ENCODE measurements around the gene QRICH1.

QRICH1 gene

GRCh38 chr3:49028673-49029562 is 65.0 kb downstream of the QRICH1 start, which contains the start of gene IMPDH2:
Gene IMPDH2, minus strand, starts transcription at chr3:49029398. Its CDS starts 48 bp downstream, at chr3:49029350.
- DNase-seq (ENCODE audit: low read depth) = peak; percentile 61
- H3K4me3 ChIP-seq (ENCODE audit: control insufficient read depth, low read depth, low read length) = peak within 1 kb of the TSS; percentile 91
- peak; percentile 7 for TF ChIP-seq CTCF (IDR thresholded peaks at IDR 0.05; ENCODE audit: control insufficient read depth, insufficient read depth, low read depth, low read length, missing control alignments)

- peak overlapping the region; percentile 91 for H3K4me3 ChIP-seq (ENCODE audit: control insufficient read depth, low read depth, low read length)
- no peak for TF ChIP-seq CTCF (IDR thresholded peaks at IDR 0.05; ENCODE audit: control insufficient read depth, insufficient read depth, low read depth, low read length, missing control alignments)
- no peak for DNase-seq (ENCODE audit: low read depth)
Observed at GRCh38 chr3:49028298-49028672, 65.6 kb downstream of the QRICH1 start.

GRCh38 chr3:49027634-49028033 is 66.2 kb downstream of the QRICH1 start:
- H3K4me3 ChIP-seq (ENCODE audit: control insufficient read depth, low read depth, low read length) = no peak overlapping the region
- no peak for TF ChIP-seq CTCF (IDR thresholded peaks at IDR 0.05; ENCODE audit: control insufficient read depth, insufficient read depth, low read depth, low read length, missing control alignments)
- DNase-seq (ENCODE audit: low read depth) = no peak

GRCh38 chr3:49026536-49026935 is 67.3 kb downstream of the QRICH1 start:
- H3K4me3 ChIP-seq (ENCODE audit: control insufficient read depth, low read depth, low read length) = no peak overlapping the region
- TF ChIP-seq CTCF (IDR thresholded peaks at IDR 0.05; ENCODE audit: control insufficient read depth, insufficient read depth, low read depth, low read length, missing control alignments) = no peak
- DNase-seq (ENCODE audit: low read depth) = no peak

- no peak for DNase-seq (ENCODE audit: low read depth)
- no peak for TF ChIP-seq CTCF (IDR thresholded peaks at IDR 0.05; ENCODE audit: control insufficient read depth, insufficient read depth, low read depth, low read length, missing control alignments)
Observed at GRCh38 chr3:49025793-49026520, 67.9 kb downstream of the QRICH1 start.

GRCh38 chr3:49025005-49025792 is 68.7 kb downstream of the QRICH1 start:
- H3K4me3 ChIP-seq (ENCODE audit: control insufficient read depth, low read depth, low read length) = no peak overlapping the region
- TF ChIP-seq CTCF (IDR thresholded peaks at IDR 0.05; ENCODE audit: control insufficient read depth, insufficient read depth, low read depth, low read length, missing control alignments) = no peak
- DNase-seq (ENCODE audit: low read depth) = no peak

More at GRCh38 chr3:49025793-49026520, 67.9 kb downstream of the QRICH1 start:
- H3K4me3 ChIP-seq (ENCODE audit: control insufficient read depth, low read depth, low read length) = no peak overlapping the region

Measured in AG09309 (cell line).